GM21360 (cell line): ENCODE results near the gene ADAMTSL4.
"Not testable (repeated sequence)": the region's sequence is repeated elsewhere in the genome, so short reads cannot be mapped to it uniquely, and the experiment has no call there.

Source experiments
- ATAC-seq: cut with Tn5 transposase; IDR thresholded peaks from one replicate; pipeline ENCODE4 v1.9.1; 2021; ENCODE audit warnings: mild to moderate bottlenecking, moderate library complexity; ENCODE audit not compliant: unreplicated experiment

ADAMTSL4 gene

DNA sequence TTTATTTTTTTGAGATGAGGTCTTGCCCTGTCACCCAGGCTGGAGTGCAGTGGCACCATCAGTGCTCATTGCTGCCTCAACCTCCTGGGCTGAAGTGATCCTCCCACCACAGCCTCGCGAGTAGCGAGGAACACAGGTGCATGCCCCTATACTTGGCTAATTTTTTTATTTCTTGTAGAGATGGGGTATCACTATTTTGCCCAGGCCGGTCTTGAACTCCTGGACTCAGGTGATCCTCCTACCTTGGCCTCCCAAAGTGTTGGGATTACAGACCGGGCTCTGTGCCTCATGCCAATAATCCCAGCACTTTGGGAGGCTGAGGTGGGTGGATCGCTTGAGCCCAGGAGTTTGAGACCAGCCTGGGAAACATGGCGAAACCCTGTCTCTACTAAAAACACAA, 32.2 kb downstream of the ADAMTSL4 start:
- not testable (repeated sequence) for ATAC-seq

DNA sequence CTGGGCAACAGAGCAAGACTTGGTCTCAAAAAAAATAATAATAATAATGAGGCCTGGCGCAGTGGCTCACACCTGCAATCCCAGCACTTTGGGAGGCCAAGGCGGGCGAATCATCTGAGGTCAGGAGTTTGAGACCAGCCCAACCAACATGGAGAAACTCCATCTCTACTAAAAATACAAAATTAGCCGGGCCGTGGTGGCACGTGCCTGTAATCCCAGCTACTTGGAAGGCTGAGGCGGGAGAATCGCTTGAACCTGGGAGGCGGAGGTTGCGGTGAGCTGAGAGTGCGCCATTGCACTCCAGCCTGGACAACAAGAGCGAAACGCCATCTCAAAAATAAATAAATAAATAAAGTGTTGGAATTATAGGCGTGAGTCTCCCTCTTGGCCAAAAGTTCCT, 32.8 kb downstream of the ADAMTSL4 start:
- ATAC-seq: not testable (repeated sequence)

DNA sequence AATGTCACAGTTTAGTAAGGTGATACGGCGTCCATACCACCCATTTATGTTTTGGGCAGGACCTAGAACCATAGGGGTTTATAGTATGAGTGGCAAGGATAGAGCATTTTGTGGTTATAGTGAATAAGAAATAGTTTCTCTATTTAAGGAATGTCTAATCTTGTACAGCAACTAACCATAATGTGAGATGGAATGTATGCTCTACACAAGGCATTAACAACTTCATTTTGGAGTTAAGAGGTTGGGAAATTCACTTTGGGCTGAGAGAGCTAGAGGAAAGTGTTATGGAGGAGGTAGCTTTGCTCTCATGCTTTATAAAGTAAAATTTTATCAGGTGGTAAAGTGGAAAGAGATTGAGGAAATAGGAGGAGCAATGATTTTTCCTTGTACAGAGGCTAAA, 33.2 kb downstream of the ADAMTSL4 start:
- no peak for ATAC-seq

DNA sequence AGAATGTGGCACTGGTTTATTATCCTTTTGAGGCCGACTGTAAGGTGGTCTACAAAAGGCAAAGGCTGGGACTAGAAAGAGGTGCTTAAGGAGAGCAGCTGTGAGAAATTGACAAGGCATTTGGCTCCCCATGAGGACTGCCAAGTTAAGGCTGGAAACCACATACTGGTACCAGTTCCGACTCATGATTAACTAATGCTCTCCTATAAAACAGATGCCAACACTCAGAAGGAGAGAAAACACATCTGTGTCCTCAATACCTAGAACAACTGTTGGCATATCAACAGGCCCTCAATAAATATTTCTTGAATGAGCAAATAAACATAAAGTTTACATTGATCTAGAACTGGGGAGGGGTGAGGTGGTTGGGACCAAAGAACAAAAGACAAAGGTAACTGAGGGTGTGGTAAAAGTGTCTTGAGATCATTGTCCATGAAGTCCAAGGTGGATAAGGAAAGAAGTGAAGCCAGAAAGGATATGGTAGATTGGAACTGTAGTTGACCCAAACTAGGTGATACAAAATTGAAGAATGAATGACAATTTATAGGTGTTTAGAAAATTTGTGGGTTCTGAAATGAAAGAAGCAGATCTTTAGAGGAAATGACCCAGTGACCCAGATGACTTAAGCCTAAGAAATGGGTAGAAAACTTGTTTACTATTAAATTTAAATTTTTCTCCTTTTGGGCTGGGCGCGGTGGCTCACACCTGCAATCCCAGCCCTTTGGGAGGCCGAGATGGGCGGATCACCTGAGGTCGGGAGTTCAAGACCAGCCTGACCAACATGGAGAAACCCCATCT, 47.1 kb downstream of the ADAMTSL4 start:
- ATAC-seq: no peak

DNA sequence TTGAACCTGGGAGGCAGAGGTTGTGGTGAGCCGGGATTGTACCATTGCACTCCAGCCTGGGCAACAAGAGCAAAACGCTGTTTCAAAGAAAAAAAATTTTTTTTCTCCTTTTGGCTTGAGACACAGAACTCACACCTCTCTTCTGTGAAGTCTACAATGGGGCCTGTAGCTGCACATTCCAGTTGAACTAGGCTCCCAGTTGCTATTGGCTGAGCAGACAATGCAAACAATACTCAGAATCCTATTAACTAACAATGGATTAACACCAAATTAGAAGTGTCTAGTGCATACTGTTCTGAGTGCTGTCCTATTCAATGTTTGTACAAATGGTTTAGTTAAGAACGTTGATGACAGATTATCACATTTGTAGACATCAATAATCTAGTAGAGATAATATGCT, 47.8 kb downstream of the ADAMTSL4 start:
- ATAC-seq: no peak

DNA sequence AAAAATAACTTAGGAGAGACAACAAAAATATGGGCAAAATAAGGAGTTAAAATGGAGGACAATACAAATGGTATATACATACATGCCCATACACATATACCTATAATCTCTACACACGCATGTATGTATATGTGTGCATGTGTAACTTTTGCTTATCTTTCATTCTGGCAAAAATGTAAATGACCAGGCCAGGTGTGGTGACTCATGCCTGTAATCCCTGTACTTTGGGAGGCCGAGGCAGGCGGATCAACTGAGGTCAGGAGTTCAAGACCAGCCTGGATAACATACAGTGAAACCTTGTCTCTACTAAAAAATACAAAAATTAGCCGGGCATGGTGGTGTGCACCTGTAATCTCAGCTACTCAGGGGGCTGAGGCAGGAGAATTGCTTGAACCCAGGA, 49.1 kb downstream of the ADAMTSL4 start:
- not testable (repeated sequence) for ATAC-seq

DNA sequence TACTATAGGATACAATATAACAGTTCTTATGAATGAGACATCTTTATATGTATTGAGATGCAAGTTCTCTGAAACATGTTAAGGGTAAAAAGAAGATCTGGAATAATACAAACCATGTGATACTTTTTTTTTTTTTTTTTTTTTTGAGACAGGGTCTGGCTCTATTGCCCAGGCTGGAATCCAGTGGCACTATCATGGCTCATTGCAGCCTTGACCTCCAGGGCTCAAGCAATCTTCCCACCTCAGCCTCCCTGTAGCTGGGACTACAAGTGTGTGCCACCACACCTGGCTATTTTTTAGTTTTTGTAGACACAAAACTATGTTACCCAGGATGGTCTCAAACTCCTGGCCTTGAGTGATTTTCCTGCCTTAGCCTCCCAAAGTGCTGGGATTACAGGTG, 52.3 kb downstream of the ADAMTSL4 start:
- no peak for ATAC-seq

DNA sequence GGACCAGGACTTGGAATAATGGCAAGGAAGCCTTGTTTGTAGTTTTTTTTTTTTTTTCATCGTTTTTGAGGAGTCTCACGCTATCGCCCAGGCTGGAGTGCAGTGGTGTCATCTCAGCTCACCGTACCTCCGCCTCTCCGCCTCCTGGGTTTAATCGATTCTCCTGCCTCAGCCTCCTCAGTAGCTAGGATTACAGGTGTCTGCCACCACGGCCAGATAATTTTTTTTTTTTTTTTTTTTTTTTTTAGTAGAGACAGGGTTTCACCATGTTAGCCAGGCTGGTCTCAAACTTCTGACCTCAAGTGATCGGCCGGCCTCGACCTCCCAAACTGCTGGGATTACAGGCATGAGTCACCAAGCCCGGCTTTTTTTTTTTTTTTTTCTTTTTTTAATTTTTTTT, 53.2 kb downstream of the ADAMTSL4 start:
- not testable (repeated sequence) for ATAC-seq

DNA sequence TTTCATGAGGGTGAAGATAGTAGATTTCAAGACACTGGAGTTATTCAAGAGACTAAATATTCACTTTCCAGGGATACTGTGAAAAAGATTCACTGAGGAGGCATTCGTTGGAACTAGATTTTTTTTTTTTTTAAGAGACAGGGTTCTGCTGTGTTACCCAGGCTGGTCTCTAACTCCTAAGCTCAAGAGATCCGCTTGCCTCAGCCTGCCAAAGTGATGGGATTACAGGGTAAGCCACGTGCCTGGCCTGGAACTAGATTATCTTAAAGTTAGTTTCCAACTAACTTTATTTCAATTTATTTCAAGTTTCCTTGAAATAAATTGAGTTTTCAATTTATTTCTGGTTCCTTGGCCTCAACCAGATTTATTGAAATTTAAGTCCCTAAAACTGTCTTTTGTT, 54.5 kb downstream of the ADAMTSL4 start:
- ATAC-seq: no peak

DNA sequence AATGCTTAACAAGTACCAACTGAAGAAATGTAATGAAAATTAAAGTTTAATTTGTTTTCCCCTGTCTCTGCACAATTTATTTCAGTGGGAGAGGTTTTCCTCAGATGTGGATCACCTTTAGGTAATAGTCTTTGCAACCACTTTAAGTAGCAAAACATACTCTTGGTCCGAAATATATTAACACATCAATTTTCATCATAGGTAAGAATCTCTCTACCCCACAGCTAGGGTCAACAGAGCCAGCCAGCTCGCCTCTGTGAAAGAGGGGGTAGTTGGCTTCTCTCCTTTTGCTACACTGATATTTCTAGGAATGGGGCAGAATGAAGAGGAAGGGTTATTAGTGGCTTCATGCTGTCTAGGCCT, 55.0 kb downstream of the ADAMTSL4 start:
- ATAC-seq: no peak

DNA sequence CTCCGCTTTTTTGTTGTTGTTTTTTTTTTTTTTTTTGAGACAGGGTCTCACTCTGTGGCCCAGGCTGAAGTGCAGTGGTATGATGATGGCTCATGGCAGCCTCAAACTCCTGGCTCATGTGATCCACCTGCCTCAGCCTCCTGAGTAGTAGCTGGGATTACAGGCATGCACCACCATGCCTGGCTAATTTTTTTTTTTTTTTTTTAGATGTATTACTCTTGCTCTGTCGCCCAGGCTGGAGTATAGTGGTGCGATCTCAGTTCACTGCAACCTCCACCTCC, 56.2 kb downstream of the ADAMTSL4 start:
- ATAC-seq: not testable (repeated sequence)

DNA sequence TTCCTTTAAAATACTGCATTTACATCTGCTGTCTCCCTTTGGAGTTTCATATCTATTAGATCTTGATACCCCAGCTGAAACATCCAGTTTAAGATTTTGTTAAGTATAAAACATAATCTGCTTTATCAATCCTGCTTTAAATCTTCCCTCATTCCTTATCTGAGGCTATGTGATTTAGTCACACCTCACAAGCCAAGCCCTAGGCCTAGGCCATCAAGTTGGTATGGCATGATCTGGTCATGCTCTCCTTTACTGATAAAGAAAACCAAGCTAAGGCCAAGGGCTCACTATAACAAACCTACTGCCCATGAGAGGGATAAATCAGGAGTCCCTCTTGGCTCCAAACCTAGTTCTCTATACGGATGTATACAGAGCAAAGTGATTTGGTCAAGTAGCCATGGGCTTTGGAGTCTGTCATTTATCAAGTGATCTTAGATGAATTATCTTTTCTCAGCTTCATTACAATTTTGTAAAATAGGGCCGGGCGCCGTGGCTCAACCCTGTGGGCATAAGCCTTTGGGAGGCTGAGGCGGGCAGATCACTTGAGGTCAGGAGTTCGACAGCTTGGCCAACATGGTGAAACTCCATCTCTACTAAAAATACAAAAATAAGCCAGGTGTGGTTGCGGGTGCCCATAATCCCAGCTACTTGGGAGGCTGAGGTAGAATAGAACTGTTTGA, 57.4 kb downstream of the ADAMTSL4 start:
- ATAC-seq: no peak

DNA sequence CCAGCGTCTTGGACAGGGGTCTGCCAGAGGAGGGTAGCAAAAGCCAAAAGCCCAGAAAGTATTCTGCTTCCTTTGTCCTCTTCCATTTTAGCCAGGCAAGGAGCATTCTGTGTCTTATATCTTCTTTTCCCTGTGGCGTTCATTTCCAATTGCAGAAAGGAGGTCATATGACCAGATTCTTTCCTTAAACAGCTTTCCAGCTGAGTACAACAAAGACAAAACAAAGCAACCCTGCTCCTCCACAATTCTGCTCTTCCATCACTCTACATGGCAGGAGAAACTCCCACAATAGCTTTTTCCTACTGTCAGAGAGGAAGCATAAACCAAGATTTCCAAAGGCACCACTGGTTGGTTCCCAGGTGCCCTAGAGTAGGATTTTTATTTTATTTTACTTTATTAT, 60.5 kb downstream of the ADAMTSL4 start:
- no peak for ATAC-seq
